PC-3 (cell line): Measurements from ENCODE around the gene PSMA8.

Source experiments
- EZH2 ChIP-seq: fragments of 300-600 bp; sonication (generic); IDR thresholded peaks from one replicate; pipeline ENCODE4 v1.6.1; 2017; ENCODE audit warnings: antibody characterized with exemption, mild to moderate bottlenecking, low read length; ENCODE audit not compliant: unreplicated experiment
- EZH2phosphoT487 ChIP-seq: fragments of 300-600 bp; sonication (generic); IDR thresholded peaks from 2 replicates; pipeline ENCODE4 v1.6.1; 2018; ENCODE audit warnings: mild to moderate bottlenecking, antibody characterized with exemption, low read length, borderline replicate concordance
- TF ChIP-seq, protein P1 (sequence below): fragments of 300-600 bp; sonication (generic); conservative IDR thresholded peaks from 2 replicates; pipeline ENCODE4 v1.5.1; 2017; ENCODE audit warnings: antibody characterized with exemption, low read depth, mild to moderate bottlenecking, low read length

- TF ChIP-seq, protein P1, sequence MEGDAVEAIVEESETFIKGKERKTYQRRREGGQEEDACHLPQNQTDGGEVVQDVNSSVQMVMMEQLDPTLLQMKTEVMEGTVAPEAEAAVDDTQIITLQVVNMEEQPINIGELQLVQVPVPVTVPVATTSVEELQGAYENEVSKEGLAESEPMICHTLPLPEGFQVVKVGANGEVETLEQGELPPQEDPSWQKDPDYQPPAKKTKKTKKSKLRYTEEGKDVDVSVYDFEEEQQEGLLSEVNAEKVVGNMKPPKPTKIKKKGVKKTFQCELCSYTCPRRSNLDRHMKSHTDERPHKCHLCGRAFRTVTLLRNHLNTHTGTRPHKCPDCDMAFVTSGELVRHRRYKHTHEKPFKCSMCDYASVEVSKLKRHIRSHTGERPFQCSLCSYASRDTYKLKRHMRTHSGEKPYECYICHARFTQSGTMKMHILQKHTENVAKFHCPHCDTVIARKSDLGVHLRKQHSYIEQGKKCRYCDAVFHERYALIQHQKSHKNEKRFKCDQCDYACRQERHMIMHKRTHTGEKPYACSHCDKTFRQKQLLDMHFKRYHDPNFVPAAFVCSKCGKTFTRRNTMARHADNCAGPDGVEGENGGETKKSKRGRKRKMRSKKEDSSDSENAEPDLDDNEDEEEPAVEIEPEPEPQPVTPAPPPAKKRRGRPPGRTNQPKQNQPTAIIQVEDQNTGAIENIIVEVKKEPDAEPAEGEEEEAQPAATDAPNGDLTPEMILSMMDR = no peak
- TF ChIP-seq EZH2phosphoT487 (no peak), EZH2 (no peak)
Measured at GRCh38 chr18:26089293-26090129, 44.2 kb upstream of the PSMA8 start.
